ENCODE results near the gene TLE1. TPM values are rescaled to one million over a fixed set of nuclear protein-coding genes. Genes with fewer than 3 reads are reported as not detected.
A peak's percentile ranks its signal among the peaks of the same experiment; 100 is the strongest.

TLE1 gene
- total RNA-seq, 1 donor from 2014 or later: 60.6 TPM

GRCh38 chr9:81620002-81620390 is 69.4 kb downstream of the TLE1 start:
- H3K4me1 Mint-ChIP-seq (ENCODE audit: unreplicated experiment): peaks cover 43% of the 10 kb centered on the region
- no peaks in the 10 kb centered on the region for H3K9me3 Mint-ChIP-seq (ENCODE audit: unreplicated experiment)
- no peak for TF ChIP-seq CTCF (IDR thresholded peaks at IDR 0.05)
- H3K4me3 Mint-ChIP-seq (ENCODE audit: unreplicated experiment): no peak overlapping the region
- H3K27me3 Mint-ChIP-seq (ENCODE audit: unreplicated experiment): no peaks in the 10 kb centered on the region
- peak overlapping the region; percentile 60 for H3K27ac Mint-ChIP-seq (ENCODE audit: unreplicated experiment)
- H3K36me3 Mint-ChIP-seq (ENCODE audit: unreplicated experiment): peaks cover 57% of the 10 kb centered on the region
- no peak for DNase-seq (ENCODE audit: extremely low spot score, unreplicated experiment)

GRCh38 chr9:81619353-81620001 is 69.9 kb downstream of the TLE1 start:
- H3K4me1 Mint-ChIP-seq (ENCODE audit: unreplicated experiment): peaks cover 42% of the 10 kb centered on the region
- peak overlapping the region; percentile 60 for H3K27ac Mint-ChIP-seq (ENCODE audit: unreplicated experiment)
- H3K36me3 Mint-ChIP-seq (ENCODE audit: unreplicated experiment): peaks cover 60% of the 10 kb centered on the region
- no peak overlapping the region for H3K4me3 Mint-ChIP-seq (ENCODE audit: unreplicated experiment)
- no peaks in the 10 kb centered on the region for H3K27me3 Mint-ChIP-seq (ENCODE audit: unreplicated experiment)
- no peaks in the 10 kb centered on the region for H3K9me3 Mint-ChIP-seq (ENCODE audit: unreplicated experiment)
- DNase-seq (ENCODE audit: extremely low spot score, unreplicated experiment): no peak
- no peak for TF ChIP-seq CTCF (IDR thresholded peaks at IDR 0.05)

- TF ChIP-seq CTCF (IDR thresholded peaks at IDR 0.05): no peak
- Mint-ChIP-seq H3K27ac (ENCODE audit: unreplicated experiment) (no peak overlapping the region), H3K27me3 (ENCODE audit: unreplicated experiment) (no peaks in the 10 kb centered on the region), H3K4me3 (ENCODE audit: unreplicated experiment) (no peak overlapping the region), H3K9me3 (ENCODE audit: unreplicated experiment) (no peaks in the 10 kb centered on the region), H3K36me3 (ENCODE audit: unreplicated experiment) (peaks cover 62% of the 10 kb centered on the region), H3K4me1 (ENCODE audit: unreplicated experiment) (peaks cover 43% of the 10 kb centered on the region)
- DNase-seq (ENCODE audit: extremely low spot score, unreplicated experiment): no peak
Observed at GRCh38 chr9:81618923-81619322, 70.4 kb downstream of the TLE1 start.

GRCh38 chr9:81616141-81616540 is 73.2 kb downstream of the TLE1 start:
- Mint-ChIP-seq H3K36me3 (ENCODE audit: unreplicated experiment) (peaks cover 56% of the 10 kb centered on the region), H3K9me3 (ENCODE audit: unreplicated experiment) (no peaks in the 10 kb centered on the region), H3K27ac (ENCODE audit: unreplicated experiment) (no peak overlapping the region)

GRCh38 chr9:81614335-81614734 is 75.0 kb downstream of the TLE1 start:
- H3K9me3 Mint-ChIP-seq (ENCODE audit: unreplicated experiment): no peaks in the 10 kb centered on the region
- H3K4me1 Mint-ChIP-seq (ENCODE audit: unreplicated experiment): peaks cover 61% of the 10 kb centered on the region
- no peaks in the 10 kb centered on the region for H3K27me3 Mint-ChIP-seq (ENCODE audit: unreplicated experiment)
- peaks cover 53% of the 10 kb centered on the region for H3K36me3 Mint-ChIP-seq (ENCODE audit: unreplicated experiment)
- peak overlapping the region; percentile 93 for H3K27ac Mint-ChIP-seq (ENCODE audit: unreplicated experiment)
- no peak overlapping the region for H3K4me3 Mint-ChIP-seq (ENCODE audit: unreplicated experiment)
- DNase-seq (ENCODE audit: extremely low spot score, unreplicated experiment): no peak
- TF ChIP-seq CTCF (IDR thresholded peaks at IDR 0.05): no peak

More at GRCh38 chr9:81616141-81616540, 73.2 kb downstream of the TLE1 start:
- Mint-ChIP-seq H3K27me3 (ENCODE audit: unreplicated experiment) (no peaks in the 10 kb centered on the region), H3K4me1 (ENCODE audit: unreplicated experiment) (peaks cover 60% of the 10 kb centered on the region), H3K4me3 (ENCODE audit: unreplicated experiment) (no peak overlapping the region)
- no peak for TF ChIP-seq CTCF (IDR thresholded peaks at IDR 0.05)
- DNase-seq (ENCODE audit: extremely low spot score, unreplicated experiment): no peak

Data from osteocyte (in vitro differentiated cells).